ENCODE measurements around the gene PIGC. TPM values are rescaled to one million over a fixed set of nuclear protein-coding genes. Genes with fewer than 3 reads are reported as not detected.

PIGC gene
- total RNA-seq, 1 experiment from 2014 or later, result 17.5 TPM

GRCh38 chr1:172398970-172399755 lies 44.7 kb downstream of the PIGC start:
- no peak overlapping the region for H2BK15ac ChIP-seq (ENCODE audit: low read depth, low read length)
- H3K23me2 ChIP-seq (ENCODE audit: insufficient read length, low read depth, low read length, poor library complexity, severe bottlenecking), result no peaks in the 10 kb centered on the region
- DNase-seq, result no peak
- H3K18ac ChIP-seq (ENCODE audit: insufficient read length, low read depth, low read length), result no peak overlapping the region
- H3K27ac Mint-ChIP-seq, result peak overlapping the region in 2 of 3 experiments; percentile 69 to 76; a peak in 3 of 7 replicates
- H3K36me3 Mint-ChIP-seq (ENCODE audit: insufficient read depth in 1 of 3, low read depth in 3 of 3), result no peaks in the 10 kb centered on the region
- no peak overlapping the region for H3K4me2 ChIP-seq (ENCODE audit: insufficient read depth, insufficient read length, low read length)
- no peaks in the 10 kb centered on the region for H3K27me3 Mint-ChIP-seq (ENCODE audit: low read depth)
- no peaks in the 10 kb centered on the region for H4K20me1 ChIP-seq (ENCODE audit: control insufficient read depth, insufficient read depth, insufficient read length)
- H3K4ac ChIP-seq (ENCODE audit: low read depth, low read length), result no peak overlapping the region
- H4K8ac ChIP-seq (replicated peaks; ENCODE audit: insufficient read length, low read depth, low read length), result no peak overlapping the region
- no peak overlapping the region for H4K91ac ChIP-seq (ENCODE audit: insufficient read length, low read depth, low read length)
- no peak overlapping the region for H3K14ac ChIP-seq (ENCODE audit: insufficient read depth, low read length)
- no peaks in the 10 kb centered on the region for H3K9me3 Mint-ChIP-seq
- H3K4me1 Mint-ChIP-seq, result peaks cover 28 to 32% of the 10 kb centered on the region in 2 experiments
- no peaks in the 10 kb centered on the region for H3K79me1 ChIP-seq (ENCODE audit: insufficient read depth, low read depth, low read length, poor library complexity, severe bottlenecking)
- no peak overlapping the region for H4K5ac ChIP-seq (ENCODE audit: insufficient read length, low read depth, low read length)
- H3K23ac ChIP-seq (ENCODE audit: insufficient read length, low read depth, low read length), result no peak overlapping the region
- H3K4me1 ChIP-seq (ENCODE audit: insufficient read depth, low read length), result peaks cover 2% of the 10 kb centered on the region; the same call in 1 of the 2 replicates
- no peaks in the 10 kb centered on the region for H3K79me2 ChIP-seq (ENCODE audit: insufficient read depth, low read length)
- peak; percentile 73 for TF ChIP-seq CTCF (conservative IDR thresholded peaks at IDR 0.05)
- no peaks in the 10 kb centered on the region for H3K27me3 ChIP-seq (ENCODE audit: insufficient read depth, low read length)
- H3K56ac ChIP-seq (ENCODE audit: insufficient read length, low read depth, low read length), result no peak overlapping the region
- H3K27ac ChIP-seq (ENCODE audit: insufficient read length, low read depth, low read length), result no peak overlapping the region
- no peak overlapping the region for H3T11ph ChIP-seq (ENCODE audit: low read length)
- H2AFZ ChIP-seq (ENCODE audit: low read length), result no peak overlapping the region
- H3K9me3 ChIP-seq (ENCODE audit: control insufficient read depth, low read depth, low read length), result no peaks in the 10 kb centered on the region
- no peak overlapping the region for H2AK5ac ChIP-seq (ENCODE audit: insufficient read length, low read length)
- no peak overlapping the region for H2BK12ac ChIP-seq (ENCODE audit: insufficient read length, low read depth, low read length)
- no CpG with 5 or more reads among the region's 9 CpGs for WGBS (ENCODE audit: extremely low coverage, insufficient read length, low lambda C conversion rate)
- H2BK5ac ChIP-seq (ENCODE audit: insufficient read length, low read length), result no peak overlapping the region
- H2BK20ac ChIP-seq (ENCODE audit: low read depth, low read length, poor library complexity, severe bottlenecking), result no peak overlapping the region
- H2BK120ac ChIP-seq (ENCODE audit: low read depth, low read length, poor library complexity, severe bottlenecking), result no peak overlapping the region
- no peak overlapping the region for H3K9ac ChIP-seq (ENCODE audit: extremely low read depth, insufficient read length, low read length)
- H3K4me3 Mint-ChIP-seq, result no peak overlapping the region

Measured in H9 (cell line).